ENCODE measurements around the gene RNF144A.

DNA sequence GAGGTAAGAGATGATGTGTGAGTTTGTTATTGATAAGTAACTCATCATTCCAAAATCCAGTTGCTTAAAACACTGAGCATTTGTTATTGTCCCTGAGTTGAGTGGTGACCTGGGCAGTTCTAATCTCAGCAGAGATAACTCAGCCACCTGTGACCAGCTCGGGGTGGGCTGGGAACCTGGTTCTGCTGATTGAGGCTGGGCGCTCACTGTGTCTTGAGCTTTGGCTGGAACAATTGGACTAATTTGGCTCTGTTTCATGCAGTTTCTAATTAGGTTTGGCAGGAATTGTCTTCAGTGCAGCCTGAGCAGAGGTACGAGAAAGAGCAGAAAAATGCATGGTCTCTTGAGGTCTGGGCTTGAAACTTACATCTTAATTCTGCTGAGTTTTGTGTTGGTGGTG lies 144.7 kb downstream of the RNF144A start:
- TF ChIP-seq, protein P1, sequence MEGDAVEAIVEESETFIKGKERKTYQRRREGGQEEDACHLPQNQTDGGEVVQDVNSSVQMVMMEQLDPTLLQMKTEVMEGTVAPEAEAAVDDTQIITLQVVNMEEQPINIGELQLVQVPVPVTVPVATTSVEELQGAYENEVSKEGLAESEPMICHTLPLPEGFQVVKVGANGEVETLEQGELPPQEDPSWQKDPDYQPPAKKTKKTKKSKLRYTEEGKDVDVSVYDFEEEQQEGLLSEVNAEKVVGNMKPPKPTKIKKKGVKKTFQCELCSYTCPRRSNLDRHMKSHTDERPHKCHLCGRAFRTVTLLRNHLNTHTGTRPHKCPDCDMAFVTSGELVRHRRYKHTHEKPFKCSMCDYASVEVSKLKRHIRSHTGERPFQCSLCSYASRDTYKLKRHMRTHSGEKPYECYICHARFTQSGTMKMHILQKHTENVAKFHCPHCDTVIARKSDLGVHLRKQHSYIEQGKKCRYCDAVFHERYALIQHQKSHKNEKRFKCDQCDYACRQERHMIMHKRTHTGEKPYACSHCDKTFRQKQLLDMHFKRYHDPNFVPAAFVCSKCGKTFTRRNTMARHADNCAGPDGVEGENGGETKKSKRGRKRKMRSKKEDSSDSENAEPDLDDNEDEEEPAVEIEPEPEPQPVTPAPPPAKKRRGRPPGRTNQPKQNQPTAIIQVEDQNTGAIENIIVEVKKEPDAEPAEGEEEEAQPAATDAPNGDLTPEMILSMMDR (IDR thresholded peaks at IDR 0.05), result no peak
- TF ChIP-seq POLR2AphosphoS5 (IDR thresholded peaks at IDR 0.05) (no peak), POLR2A (IDR thresholded peaks at IDR 0.05) (no peak), EP300 (IDR thresholded peaks at IDR 0.05) (no peak)

All from suprapubic skin (tissue), 4 donors.